ENCODE data around the gene MMP20. TPM values are rescaled to one million over a fixed set of nuclear protein-coding genes. Genes with fewer than 3 reads are reported as not detected.

The MMP20 gene
- total and polyA plus RNA-seq, 2 donors (not counting 3 experiments of a cell fraction or from before 2014, with no cell fraction given) = not detected

DNA sequence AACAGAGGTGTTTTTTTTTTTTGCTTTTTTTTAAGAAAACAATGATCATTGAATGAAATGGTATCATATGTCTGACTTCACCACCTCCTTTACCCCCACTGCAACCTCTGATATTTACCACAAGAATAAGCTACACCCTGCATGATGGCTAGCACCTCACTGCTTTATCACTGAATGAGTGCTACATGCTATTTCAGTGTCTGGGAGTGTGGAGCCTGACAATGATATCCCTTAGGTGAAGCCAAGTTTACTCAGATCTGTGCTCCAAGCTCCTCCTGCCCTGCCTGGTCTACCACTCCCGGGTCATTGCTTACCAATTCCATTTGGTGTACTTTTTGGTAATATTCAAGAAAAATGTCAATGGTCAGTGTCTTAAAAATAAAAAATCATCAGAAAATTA lies 21.1 kb downstream of the MMP20 start:
- POLR2A ChIA-PET = no interaction called here
- Histone ChIP-seq H3K9ac (replicated peaks; ENCODE audit: extremely low read depth, insufficient read depth, low read length) (no peak overlapping the region), H3K79me2 (ENCODE audit: control insufficient read depth, insufficient read depth, low read length) (no peaks in the 10 kb centered on the region), H3K9me3 (replicated peaks; ENCODE audit: control insufficient read depth, insufficient read depth, low read length) (no peaks in the 10 kb centered on the region), H3K27me3 (ENCODE audit: control insufficient read depth in 2 of 2, insufficient read depth in 2 of 2, low read length in 2 of 2) (no peaks in the 10 kb centered on the region), H3K9me1 (replicated peaks; ENCODE audit: control insufficient read depth, extremely low read depth, insufficient read depth, low read length) (no peaks in the 10 kb centered on the region), H2AFZ (ENCODE audit: low read depth, low read length) (no peak overlapping the region), H3K36me3 (ENCODE audit: control insufficient read depth in 2 of 2, extremely low read depth in 1 of 2, insufficient read depth in 2 of 2, low read length in 2 of 2) (no peaks in the 10 kb centered on the region), H3K27ac (ENCODE audit: insufficient read depth, low read depth, low read length) (no peak overlapping the region), H4K20me1 (replicated peaks; ENCODE audit: control insufficient read depth, extremely low read depth, insufficient read depth, low read length) (no peaks in the 10 kb centered on the region), H3K4me2 (ENCODE audit: insufficient read depth, low read length) (no peak overlapping the region), H3K4me3 (replicated peaks in 1 of 3; ENCODE audit: insufficient read depth in 1 of 3, low read depth in 1 of 3, low read length in 3 of 3) (no peak overlapping the region), H3K4me1 (ENCODE audit: control insufficient read depth, extremely low read depth, insufficient read depth, low read length) (peaks cover 17% of the 10 kb centered on the region)
- dilution Hi-C loops (cut with MboI; ENCODE audit: extremely low pct_ligation_motif_present, low sequenced_read_pairs) (no loop called here), intact Hi-C loops (cut with micrococcal nuclease) (no loop called here)
- TF ChIP-seq GATA2 (IDR thresholded peaks at IDR 0.05; ENCODE audit: insufficient read depth, insufficient read length, low read depth, low read length) (no peak), JUN (IDR thresholded peaks at IDR 0.05; ENCODE audit: borderline replicate concordance, insufficient read depth, insufficient read length, low read depth) (no peak), POLR2A (IDR thresholded peaks at IDR 0.05; ENCODE audit: low read depth, low read length) (no peak), FOS (IDR thresholded peaks at IDR 0.05; ENCODE audit: borderline replicate concordance, insufficient read depth, low read length) (no peak), EZH2 (IDR thresholded peaks at IDR 0.05; ENCODE audit: borderline replicate concordance, low read depth, low read length, severe bottlenecking) (no peak), POLR2AphosphoS5 (IDR thresholded peaks at IDR 0.05; ENCODE audit: insufficient read depth, low read depth, low read length) (no peak), CTCF (IDR thresholded peaks at IDR 0.05; ENCODE audit: extremely low read depth in 1 of 2, insufficient read depth in 1 of 2, low read depth in 1 of 2, low read length in 2 of 2) (no peak), MYC (IDR thresholded peaks at IDR 0.05; ENCODE audit: low read depth, low read length) (no peak), MAX (IDR thresholded peaks at IDR 0.05; ENCODE audit: insufficient read depth, insufficient read length) (no peak)
- no peak for FAIRE-seq
- no TSS peak for BruUV-seq (replicated peaks)
- CTCF ChIA-PET = interaction anchor here (1.4 to 3.0 kb wide), 5 partner anchors 9 to 262 kb away, joined by 4 to 14 read pairs (median 9); no protein-coding TSS in a partner anchor
- no peak for DNase-seq (ENCODE audit: low read depth, low spot score)

Measured in endothelial cell of umbilical vein (primary cell).